ENCODE measurements around the gene MT1G.

Gene MT1G

GRCh38 chr16:56632848-56633365 lies 35.0 kb downstream of the MT1G start:
- no peak for TF ChIP-seq CTCF (IDR thresholded peaks at IDR 0.05)

GRCh38 chr16:56632156-56632847 lies 35.6 kb downstream of the MT1G start, which contains the start of gene MT1M:
TSS of gene MT1M (plus strand) at chr16:56632659. CDS start at chr16:56632732, 73 bp downstream.
- TF ChIP-seq CTCF (IDR thresholded peaks at IDR 0.05): no peak

DNA sequence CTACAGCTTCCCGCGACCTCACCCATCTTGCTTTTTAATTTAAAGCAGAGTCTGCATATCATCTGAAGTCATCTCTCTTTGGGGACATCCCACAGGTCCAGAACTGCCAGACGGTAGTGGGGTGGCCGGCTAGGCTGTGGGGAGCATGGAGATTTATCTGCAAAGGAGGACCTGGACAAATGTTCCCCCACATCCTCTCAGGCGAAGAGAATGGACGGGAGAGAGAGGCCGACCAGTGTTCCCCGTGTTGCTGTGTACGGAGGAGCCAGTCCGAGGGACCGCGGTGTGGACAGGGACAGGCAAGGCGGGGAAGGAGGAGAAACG lies 36.1 kb downstream of the MT1G start:
- no peak for TF ChIP-seq CTCF (IDR thresholded peaks at IDR 0.05)

GRCh38 chr16:56631197-56631596 lies 36.7 kb downstream of the MT1G start:
- no peak for TF ChIP-seq CTCF (IDR thresholded peaks at IDR 0.05)

DNA sequence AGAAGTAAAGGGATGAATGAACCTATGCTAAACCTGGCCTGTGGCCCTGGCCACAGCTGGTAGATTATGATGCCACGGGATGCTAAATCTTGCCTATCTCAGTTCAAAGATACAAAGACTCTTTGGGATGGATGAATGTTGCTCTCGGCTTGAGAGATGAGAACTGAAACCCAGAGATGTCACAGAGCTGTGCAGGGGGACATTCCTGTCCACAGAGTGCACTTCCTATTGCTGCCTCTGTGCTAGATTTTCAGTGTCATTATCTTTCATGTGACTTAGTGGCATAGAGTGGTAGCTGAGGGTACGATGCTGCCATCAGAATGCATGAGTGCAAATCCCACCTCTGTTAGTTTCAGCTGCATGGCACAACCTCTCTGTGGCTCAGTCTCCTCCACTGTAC lies 37.7 kb downstream of the MT1G start:
- no peak for TF ChIP-seq CTCF (IDR thresholded peaks at IDR 0.05)

DNA sequence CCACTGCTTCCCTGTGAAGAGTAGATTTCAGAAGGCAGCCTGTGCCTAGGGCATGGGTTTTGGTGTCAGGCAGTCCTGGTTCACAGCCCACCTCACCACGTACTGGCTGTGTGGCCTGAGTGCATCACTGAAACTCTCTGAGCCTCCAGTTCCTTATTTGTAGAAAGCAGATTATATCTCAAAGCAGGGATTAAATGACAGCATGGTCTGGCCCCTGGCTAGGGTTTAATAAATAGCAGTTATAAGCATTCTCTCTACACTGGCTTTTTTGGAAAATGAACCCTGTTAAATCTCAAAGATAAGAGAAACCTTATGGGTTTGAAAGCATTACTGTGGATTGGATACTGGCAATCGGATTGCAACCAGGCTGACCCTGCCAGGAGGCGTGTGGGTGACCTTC lies 38.3 kb downstream of the MT1G start:
- TF ChIP-seq CTCF (IDR thresholded peaks at IDR 0.05): no peak

GRCh38 chr16:56628486-56629350 lies 39.1 kb downstream of the MT1G start:
- no peak for TF ChIP-seq CTCF (IDR thresholded peaks at IDR 0.05)

All from LNCAP (cell line).